Vagina (tissue), 2 donors: Measurements from ENCODE around the gene STAP2. TPM values are rescaled to one million over a fixed set of nuclear protein-coding genes. Genes with fewer than 3 reads are reported as not detected.
"Not testable (repeated sequence)": the region's sequence is repeated elsewhere in the genome, so short reads cannot be mapped to it uniquely, and the experiment has no call there.

Experiments
- DNase-seq, 2 donors: peaks; one replicate each; pipeline ENCODE4 v3.0.0-alpha.2; 2017; ENCODE audit errors: extremely low spot score in 2 of 2
- H3K27ac ChIP-seq: fragments of 200-600 bp; sonication (generic); one replicate; pipeline ENCODE4 v1.5.1; 2019
- H3K27me3 ChIP-seq: fragments of 200-600 bp; sonication (generic); one replicate; pipeline ENCODE4 v1.5.1; 2019
- H3K36me3 ChIP-seq, 2 donors: fragments of 200-600 bp; sonication (generic); one replicate each; pipeline ENCODE4 v1.5.1; 2017 to 2019
- H3K4me1 ChIP-seq: fragments of 200-600 bp; sonication (generic); one replicate; pipeline ENCODE4 v1.5.1; 2019
- H3K4me3 ChIP-seq, 2 donors: fragments of 200-600 bp; sonication (generic); 1 replicate in 1 of 2; 2 replicates in 1 of 2; pipeline ENCODE4 v1.5.1; 2016 to 2019
- H3K9me3 ChIP-seq: fragments of 200-600 bp; sonication (generic); one replicate; pipeline ENCODE4 v1.5.1; 2019
- POLR2A ChIP-seq, 2 donors: fragments of 450-650 bp; IDR thresholded peaks; one replicate each; pipeline ENCODE4 v1.6.1; 2017; ENCODE audit warnings: antibody characterized with exemption in 2 of 2, mild to moderate bottlenecking in 2 of 2, moderate library complexity in 2 of 2
- POLR2AphosphoS5 ChIP-seq, 2 donors: sonication (generic); formaldehyde crosslinking; IDR thresholded peaks; one replicate each; pipeline ENCODE4 v1.9.0; 2017; ENCODE audit warnings: antibody characterized with exemption in 2 of 2, mild to moderate bottlenecking in 2 of 2, low read depth in 1 of 2; ENCODE audit not compliant: insufficient read depth in 1 of 2
- intact Hi-C: fragments of 100-400 bp; cut with DNase I; formaldehyde crosslinking; loops from one replicate; pipeline ENCODE4 v1.15.1; 2023
- total RNA-seq: library from RNA; depleted of rRNA; stranded (reverse); fragments of >200 nt; gene quantifications from one replicate; pipeline ENCODE4 v1.2.3, GENCODE V29; 2016
- TF ChIP-seq, protein P1 (sequence below), 3 experiments: fragments of 450-650 bp in 2 of 3; fragments of 200-600 bp in 1 of 3; sonication (generic) in 1 of 3; IDR thresholded peaks; one replicate each; pipeline ENCODE4 v1.5.1; 2017 to 2019; ENCODE audit warnings: antibody characterized with exemption in 3 of 3, mild to moderate bottlenecking in 2 of 3, moderate library complexity in 2 of 3

Gene STAP2
- total RNA-seq, 1 donor from 2014 or later, result 29.2 TPM

GRCh38 chr19:4350111-4350510, 11.5 kb upstream of the STAP2 start:
- Histone ChIP-seq H3K36me3 (peaks cover 0 to 12% of the 10 kb centered on the region in 2 donors), H3K27me3 (no peaks in the 10 kb centered on the region), H3K9me3 (no peaks in the 10 kb centered on the region), H3K4me1 (no peaks in the 10 kb centered on the region), H3K27ac (no peak overlapping the region), H3K4me3 (no peak overlapping the region)
- no peak for DNase-seq
- intact Hi-C loops, result no loop called here
- TF ChIP-seq POLR2A (IDR thresholded peaks at IDR 0.05), result no peak
- TF ChIP-seq, protein P1, sequence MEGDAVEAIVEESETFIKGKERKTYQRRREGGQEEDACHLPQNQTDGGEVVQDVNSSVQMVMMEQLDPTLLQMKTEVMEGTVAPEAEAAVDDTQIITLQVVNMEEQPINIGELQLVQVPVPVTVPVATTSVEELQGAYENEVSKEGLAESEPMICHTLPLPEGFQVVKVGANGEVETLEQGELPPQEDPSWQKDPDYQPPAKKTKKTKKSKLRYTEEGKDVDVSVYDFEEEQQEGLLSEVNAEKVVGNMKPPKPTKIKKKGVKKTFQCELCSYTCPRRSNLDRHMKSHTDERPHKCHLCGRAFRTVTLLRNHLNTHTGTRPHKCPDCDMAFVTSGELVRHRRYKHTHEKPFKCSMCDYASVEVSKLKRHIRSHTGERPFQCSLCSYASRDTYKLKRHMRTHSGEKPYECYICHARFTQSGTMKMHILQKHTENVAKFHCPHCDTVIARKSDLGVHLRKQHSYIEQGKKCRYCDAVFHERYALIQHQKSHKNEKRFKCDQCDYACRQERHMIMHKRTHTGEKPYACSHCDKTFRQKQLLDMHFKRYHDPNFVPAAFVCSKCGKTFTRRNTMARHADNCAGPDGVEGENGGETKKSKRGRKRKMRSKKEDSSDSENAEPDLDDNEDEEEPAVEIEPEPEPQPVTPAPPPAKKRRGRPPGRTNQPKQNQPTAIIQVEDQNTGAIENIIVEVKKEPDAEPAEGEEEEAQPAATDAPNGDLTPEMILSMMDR (IDR thresholded peaks at IDR 0.05), result no peak
- TF ChIP-seq POLR2AphosphoS5 (IDR thresholded peaks at IDR 0.05; ENCODE audit: insufficient read depth in 1 of 2, low read depth in 1 of 2), result no peak

DNA sequence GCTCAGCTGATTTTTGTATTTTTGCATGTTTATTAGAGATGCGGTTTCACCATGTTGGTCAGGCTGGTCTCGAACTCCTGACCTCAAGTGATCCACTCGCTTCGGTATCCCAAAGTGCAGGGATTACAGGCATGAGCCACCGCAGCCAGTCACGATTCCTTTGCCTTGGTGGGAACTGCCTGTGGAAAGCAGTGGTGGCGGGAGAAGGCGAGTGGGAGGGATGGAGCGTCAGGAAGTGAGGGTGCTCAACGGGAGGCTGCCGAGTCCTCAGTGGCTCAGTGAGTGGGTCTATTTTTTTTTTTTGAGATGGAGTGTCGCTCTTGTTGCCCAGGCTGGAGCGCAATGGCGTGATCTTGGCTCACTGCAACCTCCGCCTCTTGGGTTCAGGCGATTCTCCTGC, 10.6 kb upstream of the STAP2 start:
- intact Hi-C loops, result not testable (repeated sequence)

GRCh38 chr19:4347521-4347920, 8.9 kb upstream of the STAP2 start:
- no peak overlapping the region for H3K27ac ChIP-seq
- DNase-seq, result no peak
- intact Hi-C loops, result no loop called here
- H3K4me3 ChIP-seq, result no peak overlapping the region
- peaks cover 0 to 12% of the 10 kb centered on the region in 2 donors for H3K36me3 ChIP-seq
- TF ChIP-seq POLR2AphosphoS5 (IDR thresholded peaks at IDR 0.05; ENCODE audit: insufficient read depth in 1 of 2, low read depth in 1 of 2) (no peak), POLR2A (IDR thresholded peaks at IDR 0.05) (no peak)
- TF ChIP-seq, protein P1 (IDR thresholded peaks at IDR 0.05), result no peak
- H3K9me3 ChIP-seq, result no peaks in the 10 kb centered on the region
- H3K4me1 ChIP-seq, result peaks cover 7% of the 10 kb centered on the region
- no peaks in the 10 kb centered on the region for H3K27me3 ChIP-seq

More for the DNA sequence above, 10.6 kb upstream of the STAP2 start:
- H3K4me3 ChIP-seq, DNase-seq, H3K4me1 ChIP-seq, H3K27ac ChIP-seq, H3K27me3 ChIP-seq, H3K9me3 ChIP-seq: not testable (repeated sequence)
- H3K36me3 ChIP-seq, result peaks cover 0 to 12% of the 10 kb centered on the region in 2 donors

GRCh38 chr19:4346020-4346383, 7.4 kb upstream of the STAP2 start:
- intact Hi-C loops, result no loop called here
- Histone ChIP-seq H3K36me3 (peaks cover 0 to 12% of the 10 kb centered on the region in 2 donors), H3K27me3 (no peaks in the 10 kb centered on the region), H3K27ac (no peak overlapping the region), H3K4me3 (no peak overlapping the region), H3K9me3 (no peaks in the 10 kb centered on the region), H3K4me1 (peaks cover 12% of the 10 kb centered on the region)
- no peak for TF ChIP-seq POLR2AphosphoS5 (IDR thresholded peaks at IDR 0.05; ENCODE audit: insufficient read depth in 1 of 2, low read depth in 1 of 2)
- no peak for TF ChIP-seq POLR2A (IDR thresholded peaks at IDR 0.05)
- TF ChIP-seq, protein P1 (IDR thresholded peaks at IDR 0.05), result no peak
- no peak for DNase-seq

- no peak overlapping the region for H3K27ac ChIP-seq
- peaks cover 0 to 12% of the 10 kb centered on the region in 2 donors for H3K36me3 ChIP-seq
- H3K27me3 ChIP-seq, result no peaks in the 10 kb centered on the region
- H3K9me3 ChIP-seq, result no peaks in the 10 kb centered on the region
- TF ChIP-seq POLR2A (IDR thresholded peaks at IDR 0.05), result no peak
- peaks cover 12% of the 10 kb centered on the region for H3K4me1 ChIP-seq
- intact Hi-C loops, result no loop called here
- DNase-seq, result no peak
- H3K4me3 ChIP-seq, result no peak overlapping the region
Observed at GRCh38 chr19:4345342-4346019, 6.9 kb upstream of the STAP2 start.
